Lung (tissue), 12 donors: ENCODE data around the gene GLDN. TPM values are rescaled to one million over a fixed set of nuclear protein-coding genes. Genes with fewer than 3 reads are reported as not detected.

Experiments
- ATAC-seq: fragments of 200-7000 bp; cut with Tn5 transposase; one replicate; pipeline ENCODE4 v1.9.1; 2020; ENCODE audit warnings: moderate number of reproducible peaks; ENCODE audit not compliant: insufficient read depth, low FRiP score
- DNase-seq, 3 donors: peaks; one replicate each; pipeline ENCODE4 v3.0.0-alpha.2; 2013 to 2017
- H3K27ac ChIP-seq, 2 donors: one replicate each; pipeline ENCODE4 v1.5.1; 2013; ENCODE audit warnings: mild to moderate bottlenecking in 2 of 2, moderate library complexity in 2 of 2, control low read depth in 1 of 2, inconsistent platforms in 1 of 2, low read depth in 1 of 2, low read length in 1 of 2
- H3K27me3 ChIP-seq, 3 donors: one replicate each; pipeline ENCODE4 v1.5.1; 2013; ENCODE audit warnings: low read length in 2 of 3; ENCODE audit not compliant: control insufficient read depth in 3 of 3, insufficient read depth in 3 of 3
- H3K36me3 ChIP-seq, 4 donors: one replicate each; pipeline ENCODE4 v1.5.1; 2013; ENCODE audit warnings: low read length in 4 of 4, mild to moderate bottlenecking in 1 of 4, moderate library complexity in 1 of 4; ENCODE audit not compliant: control insufficient read depth in 4 of 4, insufficient read depth in 4 of 4
- H3K4me1 ChIP-seq, 5 donors: one replicate each; pipeline ENCODE4 v1.5.1; 2013; ENCODE audit warnings: low read length in 5 of 5, mild to moderate bottlenecking in 2 of 5, moderate library complexity in 1 of 5; ENCODE audit not compliant: control insufficient read depth in 5 of 5, insufficient read depth in 5 of 5
- H3K4me3 ChIP-seq: one replicate; pipeline ENCODE4 v1.5.1; 2013; ENCODE audit warnings: mild to moderate bottlenecking, control low read depth, moderate library complexity
- H3K9ac ChIP-seq, 2 donors: one replicate each; pipeline ENCODE4 v1.5.1; 2013; ENCODE audit warnings: low read length in 2 of 2, control low read depth in 1 of 2; ENCODE audit not compliant: insufficient read depth in 1 of 2
- H3K9me3 ChIP-seq, 4 donors: one replicate each; pipeline ENCODE4 v1.5.1; 2013; ENCODE audit warnings: low read length in 3 of 4, mild to moderate bottlenecking in 1 of 4, moderate library complexity in 1 of 4; ENCODE audit not compliant: control insufficient read depth in 4 of 4, insufficient read depth in 3 of 4
- CTCF ChIP-seq: IDR thresholded peaks from 2 replicates; pipeline ENCODE4 v1.5.1; 2012; ENCODE audit warnings: mild to moderate bottlenecking; ENCODE audit errors: control extremely low read depth, extremely low read depth
- WGBS, 2 donors: extraction: QIAGEN DNeasy Blood & Tissue Kit; methylation state at CpG; one replicate each; pipeline ENCODE4 v1.1.7; 2013; 5-methylcytosine and 5-hydroxymethylcytosine counted together
- polyA plus RNA-seq, 2 donors: library from polyadenylated mRNA; stranded (reverse); fragments of 200-250 nt; gene quantifications; one replicate each; pipeline ENCODE4 v1.2.1, GENCODE V29; 2013
- total RNA-seq, 2 donors: library from RNA; depleted of rRNA in 1 of 2; stranded (reverse); fragments of >200 nt in 1 of 2; gene quantifications; one replicate each; pipeline ENCODE4 v1.2.1, GENCODE V29; 2014 to 2021
- donor health status: control.
- donor health status: control.
- donor health status: Bipolar disorder and iron deficiency.
- donor health status: healthy.
- donor health status: DM: yes; HTN: yes; CAD: no.

Gene GLDN
- total and polyA plus RNA-seq, 4 donors = 0.82 to 75.8 (median 8.4) TPM

- no peak for ATAC-seq
- TF ChIP-seq CTCF = no peak
- H3K27me3 ChIP-seq = no peaks in the 10 kb centered on the region
- H3K36me3 ChIP-seq = no peaks in the 10 kb centered on the region
- no peaks in the 10 kb centered on the region for H3K4me1 ChIP-seq
- DNase-seq = peak in 1 of 3 donors; percentile 6
- H3K9me3 ChIP-seq = no peaks in the 10 kb centered on the region
- no peak overlapping the region for H3K27ac ChIP-seq
- 31 to 70% methylated on average over 1 of the region's 1 CpG for WGBS, 2 donors
- H3K4me3 ChIP-seq = no peak overlapping the region
- H3K9ac ChIP-seq = no peak overlapping the region
Observed at GRCh38 chr15:51425517-51426040, 84.1 kb downstream of the GLDN start.

- no peak for ATAC-seq
- no peak overlapping the region for H3K27ac ChIP-seq
- no peak overlapping the region for H3K4me3 ChIP-seq
- H3K36me3 ChIP-seq = no peaks in the 10 kb centered on the region
- no peaks in the 10 kb centered on the region for H3K27me3 ChIP-seq
- no peak for DNase-seq
- 93 to 94% methylated on average over 2 of the region's 2 CpGs for WGBS, 2 donors
- peaks cover 0 to 2% (median 0%) of the 10 kb centered on the region in 4 donors for H3K9me3 ChIP-seq
- no peak overlapping the region for H3K9ac ChIP-seq
- no peaks in the 10 kb centered on the region for H3K4me1 ChIP-seq
- TF ChIP-seq CTCF = no peak
Observed at GRCh38 chr15:51438526-51438925, 97.1 kb downstream of the GLDN start.

GRCh38 chr15:51443282-51443914, 101.9 kb downstream of the GLDN start:
- ATAC-seq = no peak
- WGBS, 2 donors = 95 to 100% methylated on average over 4 of the region's 4 CpGs
- peaks cover 0 to 2% (median 0%) of the 10 kb centered on the region in 4 donors for H3K9me3 ChIP-seq

More at GRCh38 chr15:51443282-51443914, 101.9 kb downstream of the GLDN start:
- no peak overlapping the region for H3K9ac ChIP-seq
- H3K27me3 ChIP-seq = no peaks in the 10 kb centered on the region
- H3K4me1 ChIP-seq = no peaks in the 10 kb centered on the region
- no peak for TF ChIP-seq CTCF
- no peak for DNase-seq
- H3K4me3 ChIP-seq = no peak overlapping the region
- H3K36me3 ChIP-seq = peaks cover 0 to 7% (median 3%) of the 10 kb centered on the region in 4 donors
- H3K27ac ChIP-seq = no peak overlapping the region
